G401.6 (cell line): Measurements from ENCODE around the gene NACA2.
A peak's percentile ranks its signal among the peaks of the same experiment; 100 is the strongest.
"Not testable (repeated sequence)": the region's sequence is repeated elsewhere in the genome, so short reads cannot be mapped to it uniquely, and the experiment has no call there.

Experiments
- FAIRE-seq: peaks from 2 replicates; lab custom pipeline; 2012; peaks lifted over from hg19 to GRCh38; lab: Jason Lieb, UNC

NACA2 gene

DNA sequence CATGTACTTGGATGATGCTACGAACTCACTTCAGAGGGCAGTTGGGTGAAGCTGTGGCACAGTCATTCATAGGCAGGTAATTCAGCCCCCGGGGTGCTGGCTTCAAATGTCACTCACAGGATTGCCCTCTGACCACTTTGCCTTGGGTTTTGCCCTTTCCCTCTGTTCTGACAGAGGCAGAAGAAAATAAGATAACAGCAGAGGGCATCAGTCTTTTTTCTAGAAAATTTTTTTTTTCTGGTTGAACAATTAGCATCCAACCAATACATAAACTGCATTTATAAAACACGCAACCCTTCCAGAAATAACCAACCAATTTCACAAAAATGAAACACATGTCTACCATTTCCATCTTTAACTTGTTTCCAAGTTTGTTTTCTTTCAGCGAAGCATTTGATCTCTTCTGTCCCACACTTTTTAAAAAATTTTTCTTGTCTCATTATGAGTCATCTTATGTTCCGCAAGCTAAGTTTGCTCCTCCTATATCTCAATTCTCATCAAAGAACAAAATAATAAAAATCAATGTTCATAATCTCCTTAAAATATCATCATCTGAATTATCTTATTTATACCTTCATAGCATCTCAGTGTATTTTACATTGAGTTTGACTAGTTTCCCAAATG is 15.6 kb downstream of the NACA2 start:
- no peak for FAIRE-seq

DNA sequence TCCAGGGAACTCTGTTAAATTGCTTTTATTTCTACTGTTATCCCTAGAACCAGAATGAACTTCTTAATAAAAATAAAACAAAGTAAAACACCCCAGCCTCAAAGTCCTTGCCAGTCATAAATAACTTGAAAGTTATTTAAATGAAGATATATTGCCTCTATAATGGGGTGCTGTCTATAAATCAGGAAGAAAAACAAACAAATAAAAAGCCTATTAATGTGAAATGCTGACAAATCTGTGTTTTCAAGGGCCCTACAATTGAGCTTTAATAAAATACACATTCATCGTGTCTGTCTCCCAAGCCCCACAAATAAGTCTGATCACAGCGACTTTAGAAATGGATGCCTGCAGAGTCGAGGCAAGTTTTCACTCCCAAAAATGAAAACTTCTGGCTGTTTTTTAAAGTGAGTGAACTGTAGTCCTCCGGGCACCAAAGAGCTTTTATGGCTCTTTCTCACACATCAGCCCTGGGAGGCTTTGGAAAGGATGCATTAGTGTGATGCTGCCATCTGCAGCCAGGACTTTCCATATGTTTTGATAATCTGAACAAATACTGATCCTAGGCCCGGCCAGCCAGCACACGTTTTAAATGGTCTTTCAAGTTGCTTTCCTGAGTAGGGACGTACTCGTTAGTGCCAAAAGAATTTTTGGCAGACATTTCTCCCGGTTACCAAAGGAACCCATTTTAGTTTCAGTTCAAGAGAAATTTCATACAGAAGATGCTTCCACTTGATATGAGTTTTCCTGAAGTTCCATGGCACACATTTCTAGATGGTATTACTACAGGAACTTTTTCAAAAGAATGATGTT is 16.3 kb downstream of the NACA2 start:
- FAIRE-seq = no peak

DNA sequence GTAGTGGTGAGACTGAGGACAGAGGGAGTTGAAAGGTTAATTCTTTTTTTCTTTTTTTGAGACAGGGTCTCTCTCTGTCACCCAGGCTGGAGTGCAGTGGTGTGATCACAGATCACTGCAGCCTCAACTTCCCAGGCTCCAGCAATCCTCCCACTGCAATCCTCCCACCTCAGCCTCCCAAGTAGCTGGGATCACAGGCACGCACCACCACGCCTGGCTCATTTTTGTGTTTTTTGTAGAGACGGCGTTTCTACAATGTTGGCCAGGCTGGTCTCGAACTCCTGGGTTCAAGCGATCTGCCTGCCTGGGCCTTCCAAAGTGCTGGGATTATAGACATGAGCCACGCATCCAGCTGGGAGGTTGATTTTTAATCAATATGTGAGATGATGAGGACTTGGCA is 18.5 kb downstream of the NACA2 start:
- FAIRE-seq = not testable (repeated sequence)

DNA sequence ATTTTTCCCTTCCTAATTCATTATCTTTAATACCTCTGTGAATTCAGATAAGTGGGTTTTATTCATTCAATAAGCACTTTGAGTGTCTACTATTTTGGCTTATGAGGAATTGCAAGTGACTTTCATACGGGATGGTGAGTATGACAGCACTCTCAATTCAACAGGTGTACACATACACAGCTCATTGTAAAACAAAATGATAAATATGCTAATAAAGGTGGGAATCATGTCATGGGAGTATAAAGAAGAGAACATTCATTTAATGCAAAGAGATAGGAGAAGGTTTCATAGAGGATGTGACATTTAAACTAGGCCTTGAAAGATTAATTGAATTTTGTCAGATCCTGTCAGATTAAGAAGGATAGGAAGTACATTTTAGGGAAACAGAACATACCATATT is 19.4 kb downstream of the NACA2 start:
- no peak for FAIRE-seq

DNA sequence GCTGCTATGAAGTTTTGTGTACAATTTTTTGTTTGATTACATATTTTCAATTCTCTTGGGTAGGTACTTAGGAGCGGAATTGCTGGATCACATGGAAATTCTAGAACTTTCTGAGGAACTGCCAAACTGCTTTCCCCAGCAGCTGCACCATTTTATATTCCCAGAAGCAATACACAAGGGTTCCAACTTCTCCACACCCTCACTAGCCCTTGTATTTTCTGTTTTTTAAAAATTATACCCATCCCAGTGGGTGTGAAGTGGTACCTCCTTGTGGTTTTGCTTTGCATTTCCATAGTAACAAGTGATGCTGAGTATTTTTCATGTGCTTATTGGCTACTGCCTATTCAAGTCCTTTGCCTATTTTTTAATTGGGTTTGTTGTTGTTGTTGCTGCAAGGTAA is 20.9 kb downstream of the NACA2 start:
- FAIRE-seq = no peak

DNA sequence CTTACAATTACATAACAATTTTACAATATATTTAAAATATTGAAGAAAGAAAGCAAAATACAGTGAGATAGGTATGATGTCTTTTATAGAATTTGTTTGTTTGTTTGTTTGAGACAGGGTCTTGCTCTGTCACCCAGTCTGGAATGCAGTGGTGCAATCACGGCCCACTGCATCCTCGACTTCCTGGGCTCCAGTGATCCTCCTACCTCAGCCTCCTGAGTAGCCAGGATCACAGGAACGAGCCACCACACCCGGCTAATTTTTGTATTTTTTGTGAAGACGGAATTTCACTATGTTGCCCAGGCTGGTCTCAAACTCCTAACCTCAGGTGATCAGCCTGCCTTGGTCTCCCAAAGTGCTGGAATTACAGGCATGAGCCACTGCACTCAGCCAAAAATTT is 21.5 kb downstream of the NACA2 start:
- FAIRE-seq = not testable (repeated sequence)

DNA sequence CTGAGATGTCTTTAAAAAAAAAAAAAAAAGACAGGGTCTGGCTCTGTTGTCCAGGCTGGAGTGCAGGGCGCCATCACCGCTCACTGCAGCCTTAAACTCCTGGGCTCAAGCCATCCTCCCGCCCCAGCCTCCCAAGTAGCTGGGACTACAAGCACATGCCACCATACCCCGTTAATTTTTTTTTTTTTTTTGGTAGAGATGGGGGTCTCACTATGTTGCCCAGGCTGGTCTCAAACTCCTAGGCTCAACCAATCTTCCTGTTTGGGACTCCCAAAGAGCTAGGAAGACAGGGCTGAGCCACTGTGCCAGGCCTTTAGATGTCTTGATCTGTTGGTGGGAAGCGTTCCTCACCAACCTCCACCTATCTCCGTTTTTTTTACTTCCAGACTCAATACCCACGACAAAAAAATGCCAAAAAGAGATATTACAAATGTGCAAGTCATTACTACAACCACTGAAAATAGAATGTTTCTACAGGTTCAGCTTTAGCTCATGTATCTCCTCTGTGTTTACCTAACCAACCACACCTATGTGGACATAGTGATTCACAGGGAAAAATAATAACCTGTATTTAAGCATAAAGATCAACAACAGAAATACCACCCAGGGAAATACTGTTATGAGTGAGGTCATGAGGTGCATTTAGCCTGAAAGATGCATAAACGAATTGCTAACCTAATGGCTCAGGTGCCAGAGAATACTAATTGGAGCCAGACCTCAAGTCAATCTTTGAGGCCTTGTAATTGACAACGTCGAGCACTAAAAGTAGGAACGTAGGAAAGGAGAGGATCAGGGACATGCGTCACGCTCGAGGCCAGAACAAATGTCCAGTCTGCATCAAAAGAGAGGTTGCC is 22.6 kb downstream of the NACA2 start:
- no peak for FAIRE-seq

DNA sequence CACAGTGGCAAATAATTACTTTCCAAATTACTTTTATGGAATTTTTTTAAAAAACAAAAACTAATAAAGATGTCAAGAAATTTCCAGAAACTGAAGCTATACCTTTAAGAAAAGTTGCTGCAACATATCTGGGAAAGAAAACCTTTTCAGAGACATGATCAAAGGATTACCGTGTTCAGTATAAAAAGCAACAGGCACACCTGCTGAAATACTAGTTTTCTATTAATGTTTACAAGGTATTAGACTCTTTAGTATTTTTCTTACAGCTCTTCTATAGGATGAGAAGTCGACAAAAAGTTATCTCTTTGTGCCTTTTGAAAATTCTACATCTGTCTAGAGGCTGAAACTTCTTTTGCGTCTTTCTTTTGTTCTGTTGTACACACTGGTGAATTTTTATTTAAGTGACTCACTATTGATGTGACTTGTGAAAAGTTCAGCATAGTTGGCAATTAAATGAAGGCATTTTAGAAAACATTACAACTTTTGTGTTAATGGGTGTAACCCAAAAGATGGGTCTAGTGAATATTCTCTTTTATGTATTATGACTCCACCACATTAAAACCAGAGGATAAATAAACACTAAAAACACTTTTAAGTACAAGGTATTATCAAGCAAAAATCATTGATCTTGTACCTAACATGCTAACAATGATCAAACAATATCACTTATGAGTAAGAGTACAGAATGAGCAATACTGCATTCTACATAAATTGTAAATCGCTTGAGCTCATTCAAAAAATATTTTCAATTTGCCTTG is 23.8 kb downstream of the NACA2 start:
- FAIRE-seq = no peak

DNA sequence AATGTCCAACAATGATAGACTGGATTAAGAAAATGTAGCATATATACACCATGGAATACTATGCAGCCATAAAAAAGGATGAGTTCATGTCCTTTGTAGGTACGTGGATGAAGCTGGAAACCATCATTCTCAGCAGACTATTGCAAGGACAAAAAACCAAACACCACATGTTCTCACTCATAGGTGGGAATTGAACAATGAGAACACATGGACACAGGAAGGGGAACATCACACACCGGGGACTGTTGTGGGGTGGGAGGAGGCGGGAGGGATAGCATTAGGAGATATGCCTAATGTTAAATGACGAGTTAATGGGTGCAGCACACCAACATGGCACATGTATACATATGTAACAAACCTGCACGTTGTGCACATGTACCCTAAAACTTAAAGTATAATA is 24.6 kb downstream of the NACA2 start:
- not testable (repeated sequence) for FAIRE-seq

DNA sequence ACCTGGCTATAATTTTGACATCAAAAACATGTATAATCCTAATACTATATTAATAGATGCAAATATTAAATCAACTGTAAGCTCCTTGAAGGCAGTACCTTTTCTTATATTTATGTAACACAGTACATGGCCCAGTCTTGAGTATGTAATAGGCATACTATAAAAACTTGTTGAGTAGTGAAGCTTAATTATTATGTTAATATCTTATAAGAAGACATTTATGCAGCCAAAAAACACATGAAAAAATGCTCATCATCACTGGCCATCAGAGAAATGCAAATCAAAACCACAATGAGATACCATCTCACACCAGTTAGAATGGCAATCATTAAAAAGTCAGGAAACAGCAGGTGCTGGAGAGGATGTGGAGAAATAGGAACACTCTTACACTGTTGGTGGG is 25.2 kb downstream of the NACA2 start:
- FAIRE-seq = not testable (repeated sequence)

DNA sequence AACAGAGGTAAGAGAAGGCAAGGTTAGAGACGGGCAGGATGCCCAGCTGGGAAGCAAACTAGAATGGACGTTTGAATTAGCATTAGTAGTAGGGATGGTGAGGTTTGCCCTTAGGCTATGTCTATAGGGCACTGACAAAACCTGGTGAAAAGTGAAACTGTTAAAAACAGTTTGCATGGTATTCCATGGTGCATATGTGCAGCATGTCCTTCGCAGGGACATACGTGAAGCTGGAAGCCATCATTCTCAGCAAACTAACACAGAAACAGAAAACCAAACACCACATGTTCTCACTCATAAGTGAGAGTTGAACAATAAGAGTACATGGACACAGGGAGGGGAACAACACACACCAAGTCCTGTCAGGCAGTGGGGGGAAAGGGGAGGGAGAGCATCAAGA is 25.8 kb downstream of the NACA2 start:
- FAIRE-seq = no peak

DNA sequence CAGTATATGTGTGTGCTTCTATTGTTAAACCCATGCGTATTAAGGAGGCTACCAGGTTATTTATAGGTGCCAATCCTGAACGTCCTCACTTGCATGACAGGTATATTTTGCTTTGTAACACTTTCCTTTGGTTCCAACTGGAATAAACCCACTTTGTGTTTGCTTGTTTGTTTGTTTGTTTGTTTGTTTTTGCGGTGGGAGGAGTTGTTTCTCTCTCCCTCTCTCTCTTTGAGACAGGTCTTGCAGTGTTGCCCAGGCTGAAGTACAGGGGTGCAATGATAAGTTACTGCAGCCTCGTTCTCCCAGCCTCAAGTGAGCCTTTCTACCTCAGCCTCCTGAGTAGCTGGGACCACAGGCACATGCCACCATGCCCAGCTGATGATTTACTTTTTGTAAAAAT is 28.7 kb downstream of the NACA2 start:
- no peak for FAIRE-seq

DNA sequence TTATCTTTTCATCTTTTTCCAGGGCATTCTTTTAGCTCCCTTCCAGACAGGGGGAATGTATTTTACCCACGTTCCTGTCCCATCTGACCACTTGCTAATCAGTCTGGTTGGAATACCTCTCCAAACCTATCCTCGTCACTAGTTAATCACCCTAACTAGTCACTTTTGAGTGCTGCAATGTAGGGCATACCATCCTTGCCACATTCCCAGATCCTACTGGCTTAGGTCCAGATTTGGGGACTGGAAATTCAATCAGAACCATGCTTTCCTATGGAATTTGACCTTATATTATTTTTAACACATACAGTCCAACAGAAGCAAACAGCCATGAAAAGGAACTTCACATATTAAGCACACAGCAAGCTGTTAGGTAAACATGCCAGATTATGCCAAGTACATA is 29.7 kb downstream of the NACA2 start:
- no peak for FAIRE-seq

DNA sequence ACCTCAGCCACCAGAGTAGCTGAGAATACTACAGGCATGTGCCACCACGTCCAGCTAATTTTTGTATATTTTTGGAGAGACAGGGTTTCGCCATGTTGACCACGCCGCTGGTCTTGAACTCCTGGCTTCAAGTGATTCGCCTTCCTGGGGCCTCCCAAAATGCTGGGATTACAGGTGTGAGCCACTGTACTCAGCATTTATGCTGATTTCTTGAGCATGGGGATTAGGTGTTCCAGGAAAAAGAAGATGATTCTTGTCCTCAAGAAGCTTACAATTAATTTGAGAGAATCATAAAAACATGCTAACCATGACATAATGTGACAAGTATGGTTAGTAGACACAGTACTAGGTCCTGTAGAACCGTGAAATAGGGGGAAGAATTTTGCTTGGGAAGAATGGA is 30.9 kb downstream of the NACA2 start:
- FAIRE-seq = no peak

DNA sequence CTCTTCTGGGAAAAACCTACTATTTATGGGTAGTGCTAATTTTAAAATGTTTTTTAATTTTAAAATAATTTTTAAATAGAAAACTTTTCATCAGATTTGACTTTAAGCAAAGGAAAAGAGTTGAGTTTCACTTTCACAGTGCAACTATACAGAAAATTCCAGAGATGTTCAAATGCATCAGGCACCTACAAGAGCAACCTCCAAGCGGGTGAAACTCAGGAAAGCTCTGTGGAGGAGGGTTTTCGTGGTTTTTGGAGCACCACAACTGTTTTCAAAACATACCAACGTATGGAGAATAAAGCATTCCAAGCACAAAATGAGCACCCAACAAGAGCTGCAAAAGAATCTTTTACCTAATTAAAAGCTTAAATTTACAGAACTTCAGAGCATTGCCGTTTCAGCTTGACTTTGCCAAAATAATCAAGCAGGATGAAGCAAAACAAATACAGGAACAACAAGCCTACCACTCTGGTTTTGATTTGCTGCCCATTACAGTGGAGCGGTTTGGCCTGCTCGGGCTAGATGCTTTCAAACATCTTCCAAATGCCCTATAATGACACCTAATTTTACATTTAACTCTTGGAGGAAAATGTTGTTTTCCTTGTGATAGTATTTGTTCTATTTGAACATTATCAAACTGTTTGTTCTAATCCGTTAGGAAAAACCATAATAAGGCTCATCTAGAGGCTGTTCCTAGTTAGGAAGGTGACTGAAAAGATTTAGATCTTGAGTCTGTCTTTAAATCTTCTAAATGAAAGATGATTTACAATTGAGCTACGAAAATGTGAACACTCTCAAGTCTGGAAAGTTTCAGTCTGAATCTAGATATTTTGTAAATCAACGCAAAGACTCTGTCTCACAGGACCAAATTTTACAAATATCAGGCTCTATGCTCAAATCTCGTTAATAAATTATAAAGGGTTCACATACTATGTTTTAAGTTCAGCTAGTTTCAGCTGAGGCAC is 34.5 kb downstream of the NACA2 start:
- no peak for FAIRE-seq

DNA sequence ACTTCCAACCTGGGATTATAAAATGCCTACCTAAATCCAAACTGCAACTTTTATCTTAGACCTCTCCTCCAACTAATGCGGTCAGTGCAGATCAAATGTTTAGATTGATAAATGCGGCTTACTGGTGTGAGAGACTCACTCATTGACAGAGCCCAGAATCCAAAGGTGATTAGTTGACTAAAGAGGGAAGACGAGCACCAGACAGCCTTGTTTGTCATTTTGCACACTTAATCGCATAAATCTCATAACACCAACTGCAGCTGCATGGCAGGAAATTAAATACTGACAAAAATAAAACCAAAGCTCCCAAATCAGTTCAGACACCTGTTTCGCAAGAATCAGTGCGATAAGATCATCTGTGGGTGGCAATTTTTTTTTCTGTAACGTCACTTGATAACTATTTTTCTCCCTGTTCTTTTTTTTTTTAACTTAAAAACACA is 35.9 kb downstream of the NACA2 start:
- no peak for FAIRE-seq

DNA sequence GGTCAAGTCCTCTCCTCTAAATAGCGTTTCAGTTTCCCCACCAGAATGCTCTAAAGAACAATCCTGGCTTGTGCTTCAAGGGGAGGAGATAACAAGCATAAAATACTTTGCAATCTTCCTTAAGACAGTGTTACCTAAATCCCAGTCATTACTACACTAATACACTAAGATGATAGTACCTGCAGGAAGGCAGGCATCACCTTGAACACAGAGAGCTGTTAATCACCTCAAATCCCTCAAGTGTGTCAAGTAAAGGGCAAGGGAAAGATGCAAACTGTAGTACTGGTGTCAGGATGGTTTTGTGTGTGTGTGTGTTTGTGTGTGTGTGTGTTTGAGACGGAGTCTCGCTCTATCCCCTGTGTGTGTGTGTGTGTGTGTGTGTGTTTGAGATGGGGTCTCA is 36.8 kb downstream of the NACA2 start:
- no peak for FAIRE-seq

DNA sequence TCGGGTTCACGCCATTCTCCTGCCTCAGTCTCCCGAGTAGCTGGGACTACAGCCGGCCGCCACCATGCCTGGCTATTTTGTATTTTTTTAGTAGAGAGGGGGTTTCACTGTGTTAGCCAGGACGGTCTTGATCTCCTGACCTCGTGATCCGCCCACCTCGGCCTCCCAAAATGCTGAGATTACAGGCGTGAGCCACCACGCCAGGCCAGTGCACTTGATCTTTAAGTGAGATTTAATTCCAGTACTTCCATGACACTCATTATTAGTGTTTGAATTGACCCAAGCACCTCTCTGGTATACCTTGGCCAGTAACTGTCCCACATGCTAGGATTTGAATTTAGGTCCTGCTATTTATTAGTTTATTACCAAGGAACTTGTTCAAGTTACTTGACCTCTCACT is 38.5 kb downstream of the NACA2 start:
- FAIRE-seq = not testable (repeated sequence)

DNA sequence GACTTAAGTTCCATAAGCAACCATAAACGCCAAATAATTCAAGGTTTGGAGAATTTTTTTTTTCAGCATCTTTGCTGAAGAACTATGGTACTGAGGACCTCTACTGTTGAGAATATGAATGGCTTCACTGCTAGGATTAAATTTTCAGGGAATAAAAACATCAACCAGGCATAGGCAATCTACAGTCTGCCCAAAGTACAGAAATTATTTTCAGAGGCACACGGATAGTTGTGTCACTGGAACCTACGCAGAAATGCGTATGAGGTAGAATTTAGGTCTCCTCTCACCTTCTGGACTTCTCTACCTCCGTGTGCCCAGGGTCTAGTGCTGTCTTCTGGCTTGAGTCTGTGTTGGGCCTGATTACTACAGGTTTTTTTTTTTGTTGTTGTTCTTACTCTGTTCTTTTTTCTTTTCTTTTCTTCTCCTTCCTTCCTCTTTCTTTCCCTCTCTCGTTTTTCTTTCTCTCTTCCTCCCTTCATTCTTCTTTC is 39.7 kb downstream of the NACA2 start:
- peak; percentile 95 for FAIRE-seq

DNA sequence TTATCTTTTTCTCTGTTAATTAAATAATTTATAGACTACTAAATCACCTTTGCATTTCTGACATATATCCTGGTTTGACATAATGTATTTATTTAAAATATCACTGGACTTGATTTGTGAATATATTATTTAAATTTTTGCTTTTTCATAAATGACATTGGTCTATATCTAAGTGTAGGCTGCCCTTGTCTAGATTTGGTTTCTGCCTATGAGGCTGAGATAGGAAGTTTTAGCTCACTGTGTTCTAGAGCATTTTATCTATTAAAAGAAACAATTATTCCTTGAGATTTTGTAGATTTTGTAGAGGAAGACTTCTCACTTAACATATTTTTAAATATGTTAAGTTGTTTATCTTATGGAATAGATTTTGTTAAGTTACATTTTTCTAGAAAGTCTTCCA is 43.9 kb downstream of the NACA2 start:
- peak; percentile 78 for FAIRE-seq
